Measurements from ENCODE around the gene GZMM. TPM values are rescaled to one million over a fixed set of nuclear protein-coding genes. Genes with fewer than 3 reads are reported as not detected.
A peak's percentile ranks its signal among the peaks of the same experiment; 100 is the strongest.

Gene GZMM
- total RNA-seq, 5 donors from 2014 or later (not counting 1 experiment from before 2014, with no cell fraction given), result 66.2 to 91.0 (median 78.6) TPM

DNA sequence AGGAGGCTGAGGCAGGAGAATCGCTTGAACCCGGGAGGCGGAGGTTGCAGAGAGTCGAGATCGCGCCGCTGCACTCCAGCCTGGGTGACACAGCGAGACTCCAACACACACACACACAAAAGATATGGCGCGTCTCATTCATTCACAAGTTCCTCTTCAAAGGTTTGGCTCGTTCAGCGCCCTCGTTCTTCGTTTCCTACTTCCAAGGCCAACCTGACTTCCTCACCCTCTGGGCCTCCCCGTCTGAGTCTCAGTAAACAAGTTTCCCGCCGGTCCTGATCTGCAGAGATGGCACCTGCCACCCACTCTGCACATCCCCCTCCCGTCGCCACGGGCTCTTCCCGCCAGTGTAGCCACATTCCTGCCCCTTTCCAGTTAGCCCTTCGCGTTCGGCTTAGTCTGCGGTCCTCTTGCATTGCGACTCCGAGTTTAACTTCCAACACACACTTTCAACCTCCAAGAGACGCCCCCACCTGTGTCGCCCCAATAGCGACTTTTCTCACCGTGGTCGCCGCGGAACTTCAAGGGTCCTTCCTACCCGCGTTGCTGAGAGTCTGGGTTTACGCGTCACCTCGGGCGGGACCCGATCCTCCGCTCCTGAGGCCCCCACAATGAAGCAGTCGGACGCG, 27.2 kb downstream of the GZMM start:
- ATAC-seq (replicated peaks in 1 of 4), result peak; percentile 19 to 36 (median 22)
- H3K36me3 ChIP-seq (ENCODE audit: control insufficient read depth in 2 of 2, extremely low read depth in 1 of 2, insufficient read depth in 1 of 2, low read length in 1 of 2), result no peaks in the 10 kb centered on the region
- CTCF ChIA-PET, result no interaction called here
- peaks cover 14 to 46% of the 10 kb centered on the region in 2 experiments for H3K4me1 ChIP-seq (ENCODE audit: control insufficient read depth in 1 of 2, extremely low read depth in 1 of 2, insufficient read depth in 2 of 2, low read length in 2 of 2)
- Mint-ChIP-seq H3K9me3 (no peaks in the 10 kb centered on the region), H3K4me3 (peak overlapping the region; percentile 80 to 99 (median 93)), H3K4me1 (peaks cover 28 to 42% (median 29%) of the 10 kb centered on the region in 3 donors), H3K27me3 (no peaks in the 10 kb centered on the region), H3K36me3 (no peaks in the 10 kb centered on the region), H3K27ac (peak overlapping the region; percentile 95 to 97)
- POLR2A ChIA-PET, result no interaction called here
- H3K27ac ChIP-seq (ENCODE audit: low read length), result peak overlapping the region; percentile 91
- peak overlapping the region; percentile 62 to 68 for H3K4me3 ChIP-seq (ENCODE audit: control insufficient read depth in 1 of 2, extremely low read depth in 1 of 2, low read length in 1 of 2)
- 2% methylated on average over 45 of the region's 45 CpGs for WGBS (ENCODE audit: insufficient coverage)
- DNase-seq, result peak in 34 of 35 experiments; percentile 35 to 77 (median 58)
- H3K9me3 ChIP-seq, result no peaks in the 10 kb centered on the region
- no peaks in the 10 kb centered on the region for H3K27me3 ChIP-seq (replicated peaks in 1 of 2; ENCODE audit: control insufficient read depth in 2 of 2, extremely low read depth in 1 of 2, insufficient read depth in 2 of 2, low read length in 1 of 2)

DNA sequence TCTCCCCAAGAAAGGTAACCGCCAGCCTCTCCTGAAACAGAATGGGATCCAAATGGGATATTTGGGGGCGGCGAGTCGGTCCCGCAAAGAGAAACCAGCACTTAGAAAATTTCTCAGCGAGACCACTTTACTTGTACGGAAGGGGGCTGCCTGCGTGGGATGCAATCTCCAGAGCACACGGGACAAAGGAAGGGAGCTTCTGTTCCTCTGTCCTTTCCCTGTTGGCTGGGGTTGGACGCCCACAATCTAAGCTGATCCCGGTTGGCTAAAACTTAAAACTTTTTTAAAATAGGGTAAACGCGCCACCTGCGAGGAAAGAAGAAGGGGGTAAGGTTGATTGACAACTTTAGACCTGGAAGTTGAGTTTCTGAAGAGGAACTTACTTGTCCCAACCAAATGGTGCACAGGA, 27.7 kb downstream of the GZMM start:
- Mint-ChIP-seq H3K4me1 (peaks cover 31 to 47% (median 32%) of the 10 kb centered on the region in 3 donors), H3K4me3 (peak overlapping the region; percentile 80 to 99 (median 93)), H3K9me3 (no peaks in the 10 kb centered on the region), H3K36me3 (no peaks in the 10 kb centered on the region), H3K27ac (peak overlapping the region; percentile 95 to 97), H3K27me3 (no peaks in the 10 kb centered on the region)
- Histone ChIP-seq H3K4me1 (ENCODE audit: control insufficient read depth in 1 of 2, extremely low read depth in 1 of 2, insufficient read depth in 2 of 2, low read length in 2 of 2) (peaks cover 17 to 51% of the 10 kb centered on the region in 2 experiments), H3K36me3 (ENCODE audit: control insufficient read depth in 2 of 2, extremely low read depth in 1 of 2, insufficient read depth in 1 of 2, low read length in 1 of 2) (no peaks in the 10 kb centered on the region), H3K4me3 (ENCODE audit: control insufficient read depth in 1 of 2, extremely low read depth in 1 of 2, low read length in 1 of 2) (peak overlapping the region; percentile 62 to 68), H3K27me3 (replicated peaks in 1 of 2; ENCODE audit: control insufficient read depth in 2 of 2, extremely low read depth in 1 of 2, insufficient read depth in 2 of 2, low read length in 1 of 2) (no peaks in the 10 kb centered on the region), H3K9me3 (no peaks in the 10 kb centered on the region), H3K27ac (ENCODE audit: low read length) (peak overlapping the region; percentile 91)
- WGBS (ENCODE audit: insufficient coverage), result 2% methylated on average over 9 of the region's 14 CpGs
- CTCF ChIA-PET, result interaction anchor here in 1 of 2 donors (1.3 kb wide), 1 partner anchor 61 kb away, joined by 4 read pairs; no protein-coding TSS in a partner anchor
- ATAC-seq (replicated peaks in 1 of 4) (peak in 1 of 4 experiments; percentile 23), DNase-seq (peak in 3 of 35 experiments; percentile 16 to 59 (median 27))
- POLR2A ChIA-PET, result no interaction called here

- H3K4me1 ChIP-seq (ENCODE audit: control insufficient read depth in 1 of 2, extremely low read depth in 1 of 2, insufficient read depth in 2 of 2, low read length in 2 of 2), result peaks cover 18 to 57% of the 10 kb centered on the region in 2 experiments
- ChIA-PET POLR2A (interaction anchor here in 1 of 2 donors (0.7 kb wide), 1 partner anchor 58 kb away, joined by 3 read pairs; no protein-coding TSS in a partner anchor), CTCF (interaction anchor here in 1 of 2 donors (0.6 to 1.3 kb wide), 2 partner anchors 61 to 91 kb away, joined by 4 to 5 read pairs; partner anchors contain the start of gene RNF126)
- Mint-ChIP-seq H3K4me1 (peaks cover 35 to 52% (median 37%) of the 10 kb centered on the region in 3 donors), H3K9me3 (no peaks in the 10 kb centered on the region), H3K27me3 (no peaks in the 10 kb centered on the region), H3K36me3 (no peaks in the 10 kb centered on the region), H3K27ac (peak within 1 kb of the TSS; percentile 95 to 97), H3K4me3 (peak within 1 kb of the TSS; percentile 80 to 99 (median 93))
- H3K27ac ChIP-seq (ENCODE audit: low read length), result peak within 1 kb of the TSS; percentile 91
- no peaks in the 10 kb centered on the region for H3K9me3 ChIP-seq
- H3K4me3 ChIP-seq (ENCODE audit: control insufficient read depth in 1 of 2, extremely low read depth in 1 of 2, low read length in 1 of 2), result peak within 1 kb of the TSS; percentile 67 to 81
- DNase-seq, result peak; percentile 93 to 100 (median 99)
- H3K27me3 ChIP-seq (replicated peaks in 1 of 2; ENCODE audit: control insufficient read depth in 2 of 2, extremely low read depth in 1 of 2, insufficient read depth in 2 of 2, low read length in 1 of 2), result no peaks in the 10 kb centered on the region
- ATAC-seq (replicated peaks in 1 of 4), result peak; percentile 84 to 89 (median 88)
- no peaks in the 10 kb centered on the region for H3K36me3 ChIP-seq (ENCODE audit: control insufficient read depth in 2 of 2, extremely low read depth in 1 of 2, insufficient read depth in 1 of 2, low read length in 1 of 2)
- under 1% methylated on average over 77 of the region's 79 CpGs for WGBS (ENCODE audit: insufficient coverage)
Measured at GRCh38 chr19:572140-572742, 28.4 kb downstream of the GZMM start, which contains the start of gene BSG. BSG (plus strand) TSS chr19:572596; CDS start chr19:572635, 39 bp downstream.

- peaks cover 35 to 53% (median 39%) of the 10 kb centered on the region in 3 donors for H3K4me1 Mint-ChIP-seq
- Histone ChIP-seq H3K9me3 (no peaks in the 10 kb centered on the region), H3K4me3 (ENCODE audit: control insufficient read depth in 1 of 2, extremely low read depth in 1 of 2, low read length in 1 of 2) (peak overlapping the region; percentile 67 to 81), H3K4me1 (ENCODE audit: control insufficient read depth in 1 of 2, extremely low read depth in 1 of 2, insufficient read depth in 2 of 2, low read length in 2 of 2) (peaks cover 18 to 63% of the 10 kb centered on the region in 2 experiments), H3K27ac (ENCODE audit: low read length) (peak overlapping the region; percentile 2), H3K36me3 (ENCODE audit: control insufficient read depth in 2 of 2, extremely low read depth in 1 of 2, insufficient read depth in 1 of 2, low read length in 1 of 2) (peaks cover 0 to 6% of the 10 kb centered on the region in 2 donors), H3K27me3 (replicated peaks in 1 of 2; ENCODE audit: control insufficient read depth in 2 of 2, extremely low read depth in 1 of 2, insufficient read depth in 2 of 2, low read length in 1 of 2) (no peaks in the 10 kb centered on the region)
- under 1% methylated on average over 49 of the region's 55 CpGs for WGBS (ENCODE audit: insufficient coverage)
- no peaks in the 10 kb centered on the region for H3K9me3 Mint-ChIP-seq
- no peaks in the 10 kb centered on the region for H3K36me3 Mint-ChIP-seq
- H3K27ac Mint-ChIP-seq, result peak overlapping the region in 1 of 2 donors; percentile 84
- DNase-seq (peak in 1 of 35 experiments; percentile 20), ATAC-seq (replicated peaks in 1 of 4) (no peak)
- H3K4me3 Mint-ChIP-seq, result peak overlapping the region; percentile 80 to 99 (median 93)
- no peaks in the 10 kb centered on the region for H3K27me3 Mint-ChIP-seq
- POLR2A ChIA-PET, result interaction anchor here in 1 of 2 donors (0.7 kb wide), 1 partner anchor 58 kb away, joined by 3 read pairs; no protein-coding TSS in a partner anchor
- CTCF ChIA-PET, result interaction anchor here in 1 of 2 donors (0.5 to 1.3 kb wide), 2 partner anchors 42 to 62 kb away, joined by 3 to 4 read pairs; no protein-coding TSS in a partner anchor
Measured at GRCh38 chr19:572743-573518, 29.1 kb downstream of the GZMM start.

DNA sequence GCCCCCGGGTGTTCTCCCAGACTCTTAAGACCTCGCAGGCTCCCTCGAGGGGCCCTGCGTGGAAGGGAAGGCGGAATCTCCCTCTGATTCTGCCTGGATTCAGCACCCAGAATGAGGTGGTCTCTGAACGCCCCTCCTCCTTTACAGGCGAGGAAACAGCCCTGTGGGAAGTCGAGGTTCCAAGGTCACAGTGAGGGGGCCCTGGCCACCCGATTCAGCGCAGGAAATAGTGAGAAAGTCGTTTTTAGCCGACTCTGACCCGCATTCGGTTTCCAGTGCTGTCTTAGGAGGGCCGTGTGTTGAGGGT, 29.6 kb downstream of the GZMM start:
- 0% methylated on average over 1 of the region's 15 CpGs for WGBS (ENCODE audit: insufficient coverage)
- no peaks in the 10 kb centered on the region for H3K9me3 Mint-ChIP-seq

More for the DNA sequence above, 29.6 kb downstream of the GZMM start:
- H3K27me3 ChIP-seq (replicated peaks in 1 of 2; ENCODE audit: control insufficient read depth in 2 of 2, extremely low read depth in 1 of 2, insufficient read depth in 2 of 2, low read length in 1 of 2), result no peaks in the 10 kb centered on the region
- DNase-seq (peak in 1 of 35 experiments; percentile 29), ATAC-seq (replicated peaks in 1 of 4) (no peak)
- Mint-ChIP-seq H3K36me3 (no peaks in the 10 kb centered on the region), H3K4me3 (peak overlapping the region; percentile 79 to 99 (median 80)), H3K27me3 (no peaks in the 10 kb centered on the region), H3K4me1 (peaks cover 35 to 55% (median 42%) of the 10 kb centered on the region in 3 donors), H3K27ac (no peak overlapping the region)
- peak overlapping the region; percentile 67 to 81 for H3K4me3 ChIP-seq (ENCODE audit: control insufficient read depth in 1 of 2, extremely low read depth in 1 of 2, low read length in 1 of 2)
- ChIA-PET CTCF (no interaction called here), POLR2A (no interaction called here)
- peaks cover 0 to 9% of the 10 kb centered on the region in 2 donors for H3K36me3 ChIP-seq (ENCODE audit: control insufficient read depth in 2 of 2, extremely low read depth in 1 of 2, insufficient read depth in 1 of 2, low read length in 1 of 2)
- peaks cover 18 to 63% of the 10 kb centered on the region in 2 experiments for H3K4me1 ChIP-seq (ENCODE audit: control insufficient read depth in 1 of 2, extremely low read depth in 1 of 2, insufficient read depth in 2 of 2, low read length in 2 of 2)
- H3K9me3 ChIP-seq, result no peaks in the 10 kb centered on the region
- H3K27ac ChIP-seq (ENCODE audit: low read length), result no peak overlapping the region

Data from T-cell (primary cell).